Stimulated activated memory B cell treated with anti-CD40 and anti-IgM and Interleukin-4, amounts not matched to agents 10 μg/mL and 1 μg/mL and 100 μg/mL, for 72 hours (primary cell): ENCODE measurements around the gene GSTK1.
A peak's percentile ranks its signal among the peaks of the same experiment; 100 is the strongest.

Experiments used
- ATAC-seq: fragments of 150-1000 bp; cut with Tn5 transposase; 2 replicates; pipeline ENCODE4 v1.10.0; 2021
- H3K27ac Mint-ChIP-seq: one replicate; pipeline ENCODE4 v1.8.0; 2022; ENCODE audit warnings: mild to moderate bottlenecking, mixed read lengths
- H3K27me3 Mint-ChIP-seq: one replicate; pipeline ENCODE4 v1.8.0; 2022; ENCODE audit warnings: mixed read lengths
- H3K36me3 Mint-ChIP-seq: one replicate; pipeline ENCODE4 v1.8.0; 2022; ENCODE audit warnings: mixed read lengths
- H3K4me1 Mint-ChIP-seq: one replicate; pipeline ENCODE4 v1.8.0; 2022; ENCODE audit warnings: mixed read lengths
- H3K4me3 Mint-ChIP-seq: one replicate; pipeline ENCODE4 v1.8.0; 2022; ENCODE audit warnings: mild to moderate bottlenecking, moderate library complexity, mixed read lengths
- H3K9me3 Mint-ChIP-seq: one replicate; pipeline ENCODE4 v1.8.0; 2022; ENCODE audit warnings: mixed read lengths

GSTK1 gene

DNA sequence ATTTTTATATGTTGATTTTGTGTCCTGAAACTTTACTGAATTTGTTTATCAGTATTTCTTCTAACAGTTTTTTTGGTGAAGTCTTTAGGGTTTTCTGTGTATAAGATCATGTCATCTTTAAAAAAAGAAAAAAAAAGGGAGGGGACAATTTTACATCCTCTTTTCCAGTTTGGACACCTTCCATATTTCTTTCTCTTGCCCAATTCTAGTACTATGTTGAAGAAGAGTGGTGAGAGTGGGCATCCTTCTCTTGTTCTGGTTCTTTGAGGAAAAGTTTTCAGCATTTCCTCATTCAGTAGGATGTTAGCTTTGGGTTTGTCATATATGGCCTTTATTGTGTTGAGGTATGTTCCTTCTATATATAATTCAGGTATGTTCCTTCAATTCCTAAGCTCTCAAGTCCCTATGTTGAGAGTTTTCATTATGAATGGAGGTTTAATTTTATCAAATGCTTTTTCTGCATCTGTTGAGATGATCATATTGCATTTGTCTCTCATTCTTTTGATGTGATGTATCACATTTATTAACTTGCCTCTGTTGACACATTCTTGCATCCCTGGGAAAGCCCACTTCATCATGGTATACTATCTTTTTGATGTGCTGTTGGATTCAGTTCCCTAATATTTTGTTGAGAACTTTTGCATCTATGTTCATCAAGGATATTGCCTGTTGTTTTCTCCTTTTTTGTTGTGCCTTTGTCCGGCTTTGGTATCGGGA, 29.3 kb upstream of the GSTK1 start:
- peaks cover 20% of the 10 kb centered on the region for H3K36me3 Mint-ChIP-seq
- no peak overlapping the region for H3K27ac Mint-ChIP-seq
- no peaks in the 10 kb centered on the region for H3K4me1 Mint-ChIP-seq
- H3K4me3 Mint-ChIP-seq: no peak overlapping the region
- ATAC-seq: no peak
- H3K27me3 Mint-ChIP-seq: peaks cover 23% of the 10 kb centered on the region
- peaks cover 21% of the 10 kb centered on the region for H3K9me3 Mint-ChIP-seq

DNA sequence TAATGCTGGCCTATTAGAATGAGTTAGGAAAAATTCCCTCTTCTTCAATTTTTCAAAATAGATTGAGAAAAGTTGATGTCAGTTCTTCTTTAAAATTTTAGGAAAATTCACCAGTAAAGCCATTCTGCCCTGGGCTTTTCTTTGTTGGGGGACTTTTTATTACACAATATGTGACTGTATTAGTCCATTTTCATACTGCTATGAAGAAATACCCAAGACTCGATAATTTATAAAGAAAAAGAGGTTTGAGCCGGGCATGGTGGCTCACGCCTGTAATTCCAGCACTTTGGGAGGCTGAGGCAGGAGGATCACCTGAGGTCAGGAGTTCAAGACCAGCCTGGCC, 28.7 kb upstream of the GSTK1 start:
- Mint-ChIP-seq H3K4me1 (no peaks in the 10 kb centered on the region), H3K9me3 (peaks cover 21% of the 10 kb centered on the region), H3K4me3 (no peak overlapping the region), H3K27me3 (peaks cover 23% of the 10 kb centered on the region), H3K27ac (no peak overlapping the region), H3K36me3 (peaks cover 20% of the 10 kb centered on the region)
- ATAC-seq: no peak

DNA sequence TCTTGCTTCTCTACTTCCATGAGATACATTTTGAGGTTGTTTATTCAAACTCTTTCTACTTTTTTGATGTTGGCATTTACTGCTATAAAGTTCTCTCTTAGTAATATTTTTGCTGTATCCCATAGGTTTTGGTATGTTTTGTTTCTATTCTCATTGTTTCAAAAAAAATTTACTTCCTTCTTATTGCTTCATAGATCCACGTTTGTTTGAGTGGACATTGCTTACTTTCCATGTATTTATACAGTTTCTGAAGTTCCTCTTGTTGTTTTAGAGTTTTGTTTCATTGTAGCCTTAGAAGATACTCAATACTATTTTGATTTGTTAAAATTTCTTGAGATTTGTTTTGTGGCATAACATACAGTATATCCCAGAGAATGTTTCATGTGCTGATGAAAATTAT, 27.7 kb upstream of the GSTK1 start:
- peaks cover 23% of the 10 kb centered on the region for H3K27me3 Mint-ChIP-seq
- H3K4me3 Mint-ChIP-seq: no peak overlapping the region
- peaks cover 21% of the 10 kb centered on the region for H3K9me3 Mint-ChIP-seq
- H3K4me1 Mint-ChIP-seq: no peaks in the 10 kb centered on the region
- H3K27ac Mint-ChIP-seq: no peak overlapping the region
- ATAC-seq: no peak
- peaks cover 20% of the 10 kb centered on the region for H3K36me3 Mint-ChIP-seq

DNA sequence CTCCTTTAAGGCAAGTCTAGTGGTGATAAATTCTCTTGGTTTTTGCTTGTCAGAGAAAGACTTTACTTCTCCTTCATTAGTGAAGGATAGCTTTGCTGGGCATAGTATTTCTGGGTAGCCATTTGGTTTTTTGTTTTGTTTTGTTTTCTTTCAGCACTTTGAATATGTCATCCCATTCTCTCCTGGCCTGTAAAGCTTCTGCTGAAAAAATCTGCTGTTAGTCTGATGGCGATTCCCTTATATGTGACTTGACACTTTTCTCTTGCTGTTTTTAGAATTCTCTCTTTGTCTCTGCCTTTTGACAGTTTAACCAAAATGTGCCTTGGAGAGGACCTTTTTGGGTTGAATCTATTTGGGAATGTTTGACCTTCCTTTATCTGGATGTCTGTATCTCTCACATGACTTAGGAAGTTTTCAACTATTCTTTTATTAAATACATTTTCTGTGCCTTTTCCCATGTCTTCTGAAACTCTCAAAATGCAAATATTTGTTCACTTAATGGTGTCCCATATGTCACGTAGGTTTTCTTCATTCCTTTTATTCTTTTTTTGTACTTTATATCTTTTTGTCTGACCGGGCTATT, 26.7 kb upstream of the GSTK1 start:
- ATAC-seq: no peak
- peaks cover 30% of the 10 kb centered on the region for H3K27me3 Mint-ChIP-seq
- peaks cover 21% of the 10 kb centered on the region for H3K9me3 Mint-ChIP-seq

DNA sequence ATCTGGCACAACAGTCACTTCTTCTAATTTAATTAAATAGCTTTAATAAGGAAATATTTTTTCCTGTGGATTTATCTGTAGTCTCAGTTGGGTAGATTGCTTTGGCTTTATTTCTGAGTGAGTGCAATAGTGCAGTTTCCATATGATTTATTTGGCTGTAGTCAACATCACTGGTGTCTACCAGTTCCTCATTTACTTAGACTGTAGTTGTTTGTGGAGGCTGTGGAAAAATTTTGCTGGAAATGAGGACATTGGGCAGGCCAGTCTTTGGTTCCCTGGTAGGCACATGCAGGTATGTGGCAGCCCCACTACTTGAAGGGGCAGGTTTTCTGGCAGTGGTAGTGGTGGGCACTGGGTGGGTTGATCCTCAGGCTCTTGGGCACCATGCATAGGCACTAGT, 25.9 kb upstream of the GSTK1 start:
- Mint-ChIP-seq H3K27me3 (peaks cover 30% of the 10 kb centered on the region), H3K4me3 (no peak overlapping the region), H3K9me3 (peaks cover 21% of the 10 kb centered on the region)

More for the DNA sequence above, 26.7 kb upstream of the GSTK1 start:
- no peak overlapping the region for H3K27ac Mint-ChIP-seq
- H3K36me3 Mint-ChIP-seq: peaks cover 20% of the 10 kb centered on the region
- no peak overlapping the region for H3K4me3 Mint-ChIP-seq
- no peaks in the 10 kb centered on the region for H3K4me1 Mint-ChIP-seq

DNA sequence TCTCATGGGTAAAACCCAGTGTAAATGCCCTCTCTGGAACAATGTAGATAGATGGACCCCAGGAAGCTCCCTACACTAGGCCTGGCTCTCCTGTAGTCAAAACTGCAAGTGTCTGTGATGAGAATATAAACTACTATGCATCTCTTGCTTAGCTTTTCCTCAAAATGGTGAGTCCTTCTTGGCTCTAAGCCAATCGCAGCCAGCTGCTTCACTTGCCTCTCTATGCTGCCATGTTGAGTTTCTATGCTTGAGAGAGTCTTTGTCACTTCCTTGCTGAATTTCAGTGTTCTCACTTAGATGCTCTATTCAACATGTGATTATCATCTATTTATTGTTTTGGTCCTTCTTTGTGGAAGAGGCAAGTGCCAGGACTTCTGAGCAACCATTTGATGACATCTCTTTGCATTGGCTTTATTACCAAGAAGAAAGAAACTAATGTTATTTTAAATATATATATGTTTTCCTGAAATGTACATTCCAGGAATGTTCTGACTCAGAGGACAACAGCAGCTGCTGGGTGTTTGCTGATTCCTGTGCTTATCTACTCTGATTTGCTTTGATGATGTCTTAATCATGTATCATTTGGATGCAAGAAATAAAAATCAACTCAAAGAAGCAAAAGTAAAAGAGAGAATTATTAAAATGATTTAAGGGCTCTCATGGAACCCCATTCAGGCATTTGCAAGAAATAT, 24.8 kb upstream of the GSTK1 start:
- H3K27ac Mint-ChIP-seq: no peak overlapping the region
- H3K4me1 Mint-ChIP-seq: no peaks in the 10 kb centered on the region

More for the DNA sequence above, 25.9 kb upstream of the GSTK1 start:
- Mint-ChIP-seq H3K27ac (no peak overlapping the region), H3K36me3 (peaks cover 20% of the 10 kb centered on the region), H3K4me1 (no peaks in the 10 kb centered on the region)
- no peak for ATAC-seq

DNA sequence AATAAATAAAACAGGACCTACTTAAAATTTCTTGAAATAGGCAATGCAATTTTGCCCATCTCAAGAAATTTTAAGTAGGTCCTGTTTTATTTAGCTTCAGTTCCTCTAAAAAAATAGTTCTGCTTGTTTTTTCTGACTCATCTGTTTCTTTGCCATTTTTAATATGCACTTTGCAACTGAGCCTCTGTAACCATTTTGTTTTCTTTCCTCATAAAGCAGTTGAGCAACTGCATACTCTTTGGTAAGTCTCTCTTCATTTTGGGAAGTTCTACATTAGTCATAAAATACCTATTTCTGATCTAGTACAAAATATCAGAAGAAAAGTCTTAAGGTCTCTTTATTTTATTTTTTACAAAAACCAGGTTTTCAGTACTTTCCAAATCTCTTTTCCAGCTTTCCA, 23.4 kb upstream of the GSTK1 start:
- H3K4me1 Mint-ChIP-seq: no peaks in the 10 kb centered on the region
- H3K36me3 Mint-ChIP-seq: peaks cover 20% of the 10 kb centered on the region
- no peak overlapping the region for H3K27ac Mint-ChIP-seq
- H3K4me3 Mint-ChIP-seq: no peak overlapping the region
- ATAC-seq: no peak
- peaks cover 30% of the 10 kb centered on the region for H3K27me3 Mint-ChIP-seq
- peaks cover 21% of the 10 kb centered on the region for H3K9me3 Mint-ChIP-seq

More for the DNA sequence above, 24.8 kb upstream of the GSTK1 start:
- no peak for ATAC-seq
- peaks cover 21% of the 10 kb centered on the region for H3K9me3 Mint-ChIP-seq
- H3K27me3 Mint-ChIP-seq: peaks cover 30% of the 10 kb centered on the region
- H3K36me3 Mint-ChIP-seq: peaks cover 20% of the 10 kb centered on the region
- H3K4me3 Mint-ChIP-seq: no peak overlapping the region

DNA sequence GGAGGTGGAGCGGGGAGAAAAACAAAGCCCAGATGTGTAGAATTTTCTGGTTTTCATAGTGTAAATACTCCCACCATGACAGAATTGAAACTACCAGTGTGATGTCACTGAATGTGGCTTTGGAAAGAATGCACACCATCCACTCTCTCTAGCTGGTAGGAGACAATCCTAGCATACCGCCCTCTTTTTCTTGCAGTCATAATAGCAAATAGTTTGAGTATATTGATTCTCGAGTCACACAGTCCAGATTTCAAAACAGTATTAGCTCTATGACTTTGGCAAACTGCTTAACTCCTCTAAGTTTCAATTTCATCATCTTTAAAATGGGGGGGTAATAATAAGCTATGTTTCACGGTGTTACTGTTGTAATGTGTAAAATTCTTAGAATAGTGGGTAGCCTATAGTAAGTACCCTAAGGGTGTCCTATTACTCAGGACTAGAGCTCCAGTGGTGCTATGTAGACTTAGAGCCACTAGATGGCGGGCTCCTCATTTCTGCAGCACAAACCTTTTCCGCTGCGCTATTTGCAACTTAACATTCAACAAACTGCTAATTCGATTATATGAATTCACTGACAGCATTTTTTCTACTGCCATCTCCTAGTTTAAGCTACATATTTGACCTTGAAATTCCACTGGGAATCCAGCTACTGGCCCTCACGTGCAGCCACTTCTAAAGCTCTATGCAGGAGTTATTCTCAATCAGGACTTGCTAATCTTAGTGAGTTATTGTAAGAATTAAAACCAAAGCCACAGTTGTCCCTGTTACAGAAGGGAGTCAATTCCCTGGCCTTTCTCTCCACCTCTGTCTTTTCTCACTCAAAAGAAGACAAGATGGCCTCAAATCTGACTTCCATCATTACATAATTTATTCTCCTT, 22.7 kb upstream of the GSTK1 start:
- H3K4me1 Mint-ChIP-seq: peaks cover 3% of the 10 kb centered on the region
- no peak overlapping the region for H3K4me3 Mint-ChIP-seq
- no peak overlapping the region for H3K27ac Mint-ChIP-seq
- peak; percentile 74 for ATAC-seq
- peaks cover 17% of the 10 kb centered on the region for H3K9me3 Mint-ChIP-seq
- peaks cover 17% of the 10 kb centered on the region for H3K36me3 Mint-ChIP-seq
- H3K27me3 Mint-ChIP-seq: peaks cover 23% of the 10 kb centered on the region

DNA sequence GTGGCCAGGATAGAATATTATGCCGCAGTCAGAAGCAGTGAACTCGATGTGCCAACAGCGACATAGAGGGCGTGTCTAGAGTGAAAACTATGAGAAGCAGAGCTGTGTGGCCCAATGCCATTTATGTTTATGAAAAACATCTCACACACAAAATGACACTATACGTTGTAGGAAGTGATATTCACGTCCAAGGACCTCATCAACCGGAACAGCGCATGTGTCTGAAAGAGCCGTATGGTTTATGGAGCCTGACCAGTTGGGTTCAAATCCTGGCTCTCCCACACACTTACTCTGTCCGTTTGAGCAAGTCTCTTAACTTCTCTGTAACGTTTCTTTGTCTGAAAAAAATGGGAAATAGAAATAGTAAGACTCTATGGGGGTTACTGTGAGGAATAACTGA, 20.9 kb upstream of the GSTK1 start:
- ATAC-seq: no peak
- H3K4me1 Mint-ChIP-seq: peaks cover 14% of the 10 kb centered on the region
- peaks cover under 1% of the 10 kb centered on the region for H3K9me3 Mint-ChIP-seq
- no peak overlapping the region for H3K4me3 Mint-ChIP-seq
- peaks cover 7% of the 10 kb centered on the region for H3K27me3 Mint-ChIP-seq
- H3K36me3 Mint-ChIP-seq: peaks cover under 1% of the 10 kb centered on the region
- H3K27ac Mint-ChIP-seq: no peak overlapping the region

DNA sequence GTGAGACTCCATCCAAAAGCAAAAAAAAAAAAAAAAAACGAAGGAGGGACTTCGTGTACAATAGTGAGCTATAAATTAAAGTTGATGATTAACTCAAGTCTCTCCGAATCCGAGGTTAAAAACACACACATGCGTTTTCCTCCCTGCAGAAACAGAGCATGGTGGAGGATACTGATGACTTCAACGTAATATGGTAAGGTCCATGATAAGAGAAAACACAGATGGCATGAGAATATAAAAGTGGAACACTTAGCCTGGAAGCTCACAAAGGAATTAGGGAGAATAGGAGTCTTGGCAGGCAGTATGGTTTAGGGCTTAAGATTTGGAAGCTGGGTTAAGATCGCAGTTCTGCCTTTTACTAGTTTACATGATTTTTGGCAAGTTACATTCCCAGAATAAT, 20.1 kb upstream of the GSTK1 start:
- no peaks in the 10 kb centered on the region for H3K36me3 Mint-ChIP-seq
- no peak overlapping the region for H3K27ac Mint-ChIP-seq
- H3K4me1 Mint-ChIP-seq: peaks cover 19% of the 10 kb centered on the region
- no peak for ATAC-seq
- no peaks in the 10 kb centered on the region for H3K9me3 Mint-ChIP-seq
- H3K4me3 Mint-ChIP-seq: no peak overlapping the region
- H3K27me3 Mint-ChIP-seq: peaks cover 7% of the 10 kb centered on the region

DNA sequence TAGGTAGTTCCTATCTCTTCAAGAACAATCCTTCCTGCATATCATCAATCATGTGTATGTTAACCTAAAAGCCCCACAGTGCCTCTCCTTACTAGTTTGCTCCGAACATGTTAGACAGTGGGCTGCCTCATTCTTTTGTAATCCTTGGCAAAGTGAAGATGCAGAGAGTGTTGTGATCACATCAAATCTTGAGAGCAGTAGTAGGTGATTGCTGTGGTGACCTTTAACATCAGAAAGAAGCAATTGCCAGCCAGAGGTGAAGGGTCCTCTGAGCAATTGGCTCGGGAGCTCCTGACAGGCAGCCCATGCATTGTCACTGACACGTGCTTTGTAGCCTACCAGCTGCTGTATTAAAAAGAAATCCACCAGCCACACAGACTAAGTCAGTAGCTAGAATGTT, 19.6 kb upstream of the GSTK1 start:
- Mint-ChIP-seq H3K27me3 (peaks cover 7% of the 10 kb centered on the region), H3K9me3 (no peaks in the 10 kb centered on the region), H3K36me3 (no peaks in the 10 kb centered on the region), H3K27ac (no peak overlapping the region), H3K4me1 (peaks cover 23% of the 10 kb centered on the region), H3K4me3 (no peak overlapping the region)
- ATAC-seq: no peak

DNA sequence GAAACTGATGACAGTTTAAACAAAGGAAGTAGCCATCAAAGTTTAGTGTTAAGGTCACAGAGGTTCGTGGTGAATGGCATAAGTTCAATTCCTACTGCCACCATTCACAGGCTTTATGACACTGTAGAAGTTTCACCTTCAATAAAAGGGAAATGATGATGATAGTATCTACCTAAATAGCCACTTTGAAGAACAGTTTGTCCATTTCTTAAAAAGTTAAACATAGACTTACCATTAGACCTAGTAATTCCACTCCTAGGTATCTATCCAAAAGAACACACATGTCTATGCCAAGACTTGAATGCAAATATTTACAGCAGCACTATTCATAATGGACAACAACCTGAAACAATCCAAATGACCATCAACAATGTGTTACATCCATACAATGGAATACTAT, 18.9 kb upstream of the GSTK1 start:
- peaks cover 4% of the 10 kb centered on the region for H3K36me3 Mint-ChIP-seq
- peaks cover 3% of the 10 kb centered on the region for H3K9me3 Mint-ChIP-seq
- H3K27ac Mint-ChIP-seq: no peak overlapping the region
- no peak for ATAC-seq
- H3K4me1 Mint-ChIP-seq: peaks cover 23% of the 10 kb centered on the region
- peaks cover 7% of the 10 kb centered on the region for H3K27me3 Mint-ChIP-seq
- no peak overlapping the region for H3K4me3 Mint-ChIP-seq

DNA sequence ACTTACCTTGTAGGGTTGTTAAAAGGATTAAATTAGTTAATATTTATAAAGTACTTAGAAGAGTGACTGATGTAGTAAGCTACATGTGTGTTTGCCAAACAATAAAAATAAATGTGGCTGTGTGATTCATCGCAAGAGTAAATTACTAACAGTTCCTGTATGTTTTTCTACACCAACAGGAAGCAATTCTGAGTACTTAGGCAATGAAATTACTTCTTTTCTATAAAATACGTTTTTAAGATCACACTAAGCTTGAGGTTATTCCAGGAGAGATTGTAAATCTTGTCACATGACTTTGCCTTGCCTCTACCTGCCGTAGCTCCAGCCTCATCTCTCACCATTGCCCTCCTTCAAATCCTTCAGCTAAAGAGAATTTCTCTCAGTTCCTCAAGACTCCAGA, 18.1 kb upstream of the GSTK1 start:
- Mint-ChIP-seq H3K36me3 (peaks cover 5% of the 10 kb centered on the region), H3K4me3 (no peak overlapping the region), H3K27me3 (peaks cover 7% of the 10 kb centered on the region), H3K27ac (no peak overlapping the region), H3K4me1 (peaks cover 23% of the 10 kb centered on the region), H3K9me3 (peaks cover 6% of the 10 kb centered on the region)
- no peak for ATAC-seq

DNA sequence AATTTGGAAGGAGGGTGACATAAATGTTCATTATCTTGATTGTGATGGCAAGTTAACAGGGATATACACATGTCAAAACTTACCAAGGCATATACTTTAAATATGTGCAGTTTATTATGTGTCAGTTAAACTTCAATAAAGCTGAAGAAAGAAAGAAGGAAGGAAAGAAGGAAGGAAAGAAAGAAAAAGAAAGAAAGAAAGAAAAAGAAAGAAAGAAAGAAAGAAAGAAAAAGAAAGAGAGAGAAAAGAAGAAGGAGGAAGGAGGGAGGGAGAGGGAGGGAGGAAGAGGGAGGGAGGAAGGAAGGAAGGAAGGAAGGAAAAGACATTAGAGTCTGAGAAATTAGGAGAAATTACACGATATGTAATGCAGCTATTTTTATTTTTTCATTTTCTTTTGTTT, 15.9 kb upstream of the GSTK1 start:
- H3K9me3 Mint-ChIP-seq: peaks cover 7% of the 10 kb centered on the region
- H3K27me3 Mint-ChIP-seq: no peaks in the 10 kb centered on the region
- ATAC-seq: no peak
- peaks cover 42% of the 10 kb centered on the region for H3K4me1 Mint-ChIP-seq
- no peak overlapping the region for H3K4me3 Mint-ChIP-seq
- H3K36me3 Mint-ChIP-seq: peaks cover 5% of the 10 kb centered on the region
- peak overlapping the region; percentile 67 for H3K27ac Mint-ChIP-seq

DNA sequence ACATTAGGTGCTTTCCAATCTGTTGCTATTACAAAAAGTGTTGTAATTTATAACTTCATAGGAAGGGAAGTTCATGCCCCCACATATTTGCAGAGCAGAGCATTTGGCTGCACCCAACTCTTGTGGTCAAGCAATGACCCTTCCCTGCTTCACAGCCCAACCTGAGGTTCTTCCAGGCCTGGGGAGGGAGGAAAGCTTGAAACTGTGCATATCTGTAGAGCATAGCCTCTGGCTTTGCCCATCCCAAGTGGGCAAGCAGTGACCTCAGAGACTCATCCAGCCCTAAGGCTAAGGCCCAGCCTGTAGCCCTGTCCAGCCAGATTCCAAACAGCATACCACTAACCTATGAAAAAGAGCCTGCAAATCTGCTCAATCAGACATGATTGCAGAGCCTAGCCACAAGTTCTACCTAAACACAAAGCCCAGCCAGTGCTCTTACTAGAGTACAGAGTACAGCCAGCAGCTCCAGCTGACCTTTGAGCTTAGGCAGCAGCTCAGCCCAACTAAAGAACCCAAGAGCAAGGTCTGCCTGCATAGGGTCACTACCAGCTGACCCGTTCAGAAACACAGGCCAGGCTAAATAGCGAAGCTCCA, 14.4 kb upstream of the GSTK1 start:
- no peak for ATAC-seq
- Mint-ChIP-seq H3K27ac (no peak overlapping the region), H3K4me3 (no peak overlapping the region), H3K4me1 (peaks cover 45% of the 10 kb centered on the region), H3K9me3 (peaks cover 14% of the 10 kb centered on the region), H3K36me3 (peaks cover 5% of the 10 kb centered on the region), H3K27me3 (no peaks in the 10 kb centered on the region)
